OCI-LY3 (cell line): ENCODE results near the gene DCC.

ENCODE experiments used
- EZH2phosphoT487 ChIP-seq: fragments of 200-600 bp; shearing (Covaris generic); IDR thresholded peaks from 2 replicates; pipeline ENCODE4 v1.6.1; 2018; ENCODE audit warnings: antibody characterized with exemption, mixed run types, low read depth
- TF ChIP-seq, protein P1 (sequence below): fragments of 200-600, 300-600 bp; sonication (generic); IDR thresholded peaks from 2 replicates; pipeline ENCODE4 v1.5.1; 2014; ENCODE audit warnings: antibody characterized with exemption, low read length, low read depth

DNA sequence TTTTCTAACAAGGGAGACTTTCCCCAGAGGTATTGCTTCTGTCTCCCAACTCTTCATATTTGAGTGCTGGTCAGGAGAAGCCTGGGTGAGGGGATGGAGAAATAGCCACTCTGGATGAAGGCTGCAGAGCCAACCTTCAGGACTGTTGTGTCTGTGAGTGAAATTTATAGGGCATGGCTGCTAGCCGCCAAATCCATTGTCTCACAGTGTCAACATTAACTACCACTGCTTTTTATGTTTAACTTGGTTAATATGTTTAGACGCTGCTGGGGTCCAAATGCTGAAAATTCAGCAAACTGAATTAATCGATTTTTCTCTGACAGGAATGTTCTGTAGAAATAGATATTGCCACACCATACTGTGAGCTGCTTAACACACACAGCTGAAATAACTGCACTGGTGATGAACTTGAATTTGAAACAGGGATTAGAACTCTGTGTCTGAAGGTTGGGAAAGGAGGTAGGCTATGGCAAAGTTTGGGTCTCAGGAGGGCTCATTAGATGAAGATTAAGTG lies 281.0 kb downstream of the DCC start:
- TF ChIP-seq, protein P1, sequence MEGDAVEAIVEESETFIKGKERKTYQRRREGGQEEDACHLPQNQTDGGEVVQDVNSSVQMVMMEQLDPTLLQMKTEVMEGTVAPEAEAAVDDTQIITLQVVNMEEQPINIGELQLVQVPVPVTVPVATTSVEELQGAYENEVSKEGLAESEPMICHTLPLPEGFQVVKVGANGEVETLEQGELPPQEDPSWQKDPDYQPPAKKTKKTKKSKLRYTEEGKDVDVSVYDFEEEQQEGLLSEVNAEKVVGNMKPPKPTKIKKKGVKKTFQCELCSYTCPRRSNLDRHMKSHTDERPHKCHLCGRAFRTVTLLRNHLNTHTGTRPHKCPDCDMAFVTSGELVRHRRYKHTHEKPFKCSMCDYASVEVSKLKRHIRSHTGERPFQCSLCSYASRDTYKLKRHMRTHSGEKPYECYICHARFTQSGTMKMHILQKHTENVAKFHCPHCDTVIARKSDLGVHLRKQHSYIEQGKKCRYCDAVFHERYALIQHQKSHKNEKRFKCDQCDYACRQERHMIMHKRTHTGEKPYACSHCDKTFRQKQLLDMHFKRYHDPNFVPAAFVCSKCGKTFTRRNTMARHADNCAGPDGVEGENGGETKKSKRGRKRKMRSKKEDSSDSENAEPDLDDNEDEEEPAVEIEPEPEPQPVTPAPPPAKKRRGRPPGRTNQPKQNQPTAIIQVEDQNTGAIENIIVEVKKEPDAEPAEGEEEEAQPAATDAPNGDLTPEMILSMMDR, result no peak
- TF ChIP-seq EZH2phosphoT487, result no peak
